Coronary artery (tissue), 2 donors: Measurements from ENCODE around the gene PTBP2.

Experiments used
- DNase-seq: peaks from one replicate; pipeline ENCODE4 v3.0.0-alpha.2; 2017; ENCODE audit warnings: low spot score
- H3K27ac ChIP-seq, 2 donors: fragments of 200-600 bp; sonication (generic); one replicate each; pipeline ENCODE4 v1.5.1; 2016 to 2019
- H3K4me3 ChIP-seq: fragments of 200-600 bp; sonication (generic); 2 replicates; pipeline ENCODE4 v1.5.1; 2016; ENCODE audit warnings: mild to moderate bottlenecking, moderate library complexity
- TF ChIP-seq, protein P1 (sequence below): fragments of 200-600 bp; sonication (generic); IDR thresholded peaks from one replicate; pipeline ENCODE4 v1.5.1; 2019; ENCODE audit warnings: antibody characterized with exemption

PTBP2 gene

DNA sequence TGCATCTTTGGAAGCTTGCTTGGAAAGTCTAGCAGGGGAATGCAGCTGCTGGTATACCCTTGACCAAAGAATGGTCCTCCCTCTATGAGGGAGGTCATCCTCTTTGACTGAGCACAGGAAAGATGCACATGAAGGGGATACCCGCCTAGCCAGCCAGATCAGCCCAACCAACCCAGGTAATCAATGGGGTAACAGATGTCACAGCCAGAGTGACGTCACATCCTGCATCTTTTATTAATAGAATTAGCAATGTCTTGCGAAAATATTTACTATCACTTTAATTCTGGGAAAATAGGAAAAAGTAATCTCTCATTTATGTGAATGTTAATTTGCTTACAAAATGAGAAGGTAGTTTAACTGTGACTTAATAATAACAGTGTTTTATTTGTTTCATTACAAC lies 25.6 kb upstream of the PTBP2 start:
- Histone ChIP-seq H3K4me3 (no peak overlapping the region), H3K27ac (no peak overlapping the region)
- TF ChIP-seq, protein P1, sequence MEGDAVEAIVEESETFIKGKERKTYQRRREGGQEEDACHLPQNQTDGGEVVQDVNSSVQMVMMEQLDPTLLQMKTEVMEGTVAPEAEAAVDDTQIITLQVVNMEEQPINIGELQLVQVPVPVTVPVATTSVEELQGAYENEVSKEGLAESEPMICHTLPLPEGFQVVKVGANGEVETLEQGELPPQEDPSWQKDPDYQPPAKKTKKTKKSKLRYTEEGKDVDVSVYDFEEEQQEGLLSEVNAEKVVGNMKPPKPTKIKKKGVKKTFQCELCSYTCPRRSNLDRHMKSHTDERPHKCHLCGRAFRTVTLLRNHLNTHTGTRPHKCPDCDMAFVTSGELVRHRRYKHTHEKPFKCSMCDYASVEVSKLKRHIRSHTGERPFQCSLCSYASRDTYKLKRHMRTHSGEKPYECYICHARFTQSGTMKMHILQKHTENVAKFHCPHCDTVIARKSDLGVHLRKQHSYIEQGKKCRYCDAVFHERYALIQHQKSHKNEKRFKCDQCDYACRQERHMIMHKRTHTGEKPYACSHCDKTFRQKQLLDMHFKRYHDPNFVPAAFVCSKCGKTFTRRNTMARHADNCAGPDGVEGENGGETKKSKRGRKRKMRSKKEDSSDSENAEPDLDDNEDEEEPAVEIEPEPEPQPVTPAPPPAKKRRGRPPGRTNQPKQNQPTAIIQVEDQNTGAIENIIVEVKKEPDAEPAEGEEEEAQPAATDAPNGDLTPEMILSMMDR: no peak
- no peak for DNase-seq

DNA sequence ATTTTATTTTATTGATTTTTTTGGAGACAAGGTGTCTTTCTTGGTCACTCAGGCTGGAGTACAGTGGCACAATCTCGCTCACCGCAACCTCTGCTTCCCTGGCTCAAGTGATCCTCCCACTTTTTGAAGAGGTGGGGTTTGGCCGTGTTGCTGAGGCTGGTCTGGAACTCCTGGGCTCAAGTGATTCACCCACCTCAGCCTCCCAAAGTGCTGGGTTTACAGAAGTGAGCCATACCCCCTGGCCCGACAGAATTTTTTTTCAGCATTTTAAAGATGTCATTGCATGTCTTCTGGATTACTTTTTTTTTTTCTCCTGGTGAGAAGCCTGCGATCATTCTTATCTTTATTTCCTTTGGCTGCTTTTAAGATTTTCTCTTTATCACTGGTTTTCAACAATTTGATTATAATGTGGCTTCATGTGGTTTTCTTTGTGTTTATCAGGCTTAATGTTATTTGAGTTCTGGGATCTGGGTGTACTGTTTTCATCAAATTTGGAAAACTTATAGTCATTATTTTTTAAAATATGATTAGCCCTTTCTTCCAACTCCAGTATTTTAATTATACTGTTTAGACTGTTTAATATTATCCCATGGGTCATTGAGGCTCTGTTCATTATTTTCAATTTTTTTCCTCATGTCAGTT lies 23.1 kb upstream of the PTBP2 start:
- TF ChIP-seq, protein P1: no peak
- no peak for DNase-seq
- no peak overlapping the region for H3K27ac ChIP-seq
- H3K4me3 ChIP-seq: no peak overlapping the region

DNA sequence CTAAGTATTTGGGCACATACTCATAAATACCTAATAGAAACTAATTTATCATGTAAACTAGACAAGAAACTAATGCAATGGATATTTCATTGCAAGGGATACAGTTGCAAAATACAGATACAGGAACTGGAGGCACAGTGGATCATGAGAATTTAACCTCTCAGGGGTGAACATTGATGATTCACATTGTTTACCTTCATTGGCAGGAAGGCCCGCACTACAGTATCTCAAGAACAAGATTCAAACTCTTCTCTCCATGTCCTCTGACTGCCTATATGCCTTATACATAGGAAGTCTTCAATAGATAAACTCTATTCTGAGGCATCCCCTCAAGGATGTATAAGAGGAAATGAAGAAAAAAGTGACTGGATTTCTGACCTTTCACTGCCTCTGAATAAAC lies 18.4 kb upstream of the PTBP2 start:
- DNase-seq: no peak
- Histone ChIP-seq H3K4me3 (no peak overlapping the region), H3K27ac (no peak overlapping the region)
- TF ChIP-seq, protein P1: no peak

GRCh38 chr1:96707023-96707422 lies 14.6 kb upstream of the PTBP2 start:
- Histone ChIP-seq H3K4me3 (no peak overlapping the region), H3K27ac (no peak overlapping the region)
- no peak for DNase-seq
- TF ChIP-seq, protein P1: no peak

GRCh38 chr1:96708482-96708881 lies 13.1 kb upstream of the PTBP2 start:
- no peak overlapping the region for H3K27ac ChIP-seq
- no peak overlapping the region for H3K4me3 ChIP-seq
- DNase-seq: no peak
- TF ChIP-seq, protein P1: no peak

- no peak for DNase-seq
- TF ChIP-seq, protein P1: no peak
- no peak overlapping the region for H3K27ac ChIP-seq
- no peak overlapping the region for H3K4me3 ChIP-seq
These were observed 10.7 kb upstream of the PTBP2 start for GRCh38 chr1:96710708-96711477.

DNA sequence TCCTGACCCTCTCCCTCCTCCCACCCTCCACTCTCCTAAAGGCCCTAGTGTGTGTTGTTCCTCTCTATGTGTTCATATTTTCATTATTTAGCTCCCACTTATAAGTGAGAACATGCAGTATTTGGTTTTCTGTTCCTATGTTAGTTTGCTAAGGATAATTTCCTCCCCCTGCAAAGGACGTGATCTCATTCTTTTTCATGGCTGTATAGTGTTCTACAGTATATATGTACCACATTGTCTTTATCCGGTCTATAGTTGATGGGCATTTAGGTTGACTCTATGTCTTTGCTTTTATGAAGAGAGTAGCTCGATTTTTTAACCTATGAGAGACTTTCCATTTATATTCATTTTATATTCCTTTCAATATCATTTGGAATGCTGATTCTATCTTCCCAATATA lies 7.9 kb upstream of the PTBP2 start:
- no peak overlapping the region for H3K4me3 ChIP-seq
- TF ChIP-seq, protein P1: no peak
- no peak for DNase-seq
- no peak overlapping the region for H3K27ac ChIP-seq
